Measurements from ENCODE around the gene RNF141.

DNA sequence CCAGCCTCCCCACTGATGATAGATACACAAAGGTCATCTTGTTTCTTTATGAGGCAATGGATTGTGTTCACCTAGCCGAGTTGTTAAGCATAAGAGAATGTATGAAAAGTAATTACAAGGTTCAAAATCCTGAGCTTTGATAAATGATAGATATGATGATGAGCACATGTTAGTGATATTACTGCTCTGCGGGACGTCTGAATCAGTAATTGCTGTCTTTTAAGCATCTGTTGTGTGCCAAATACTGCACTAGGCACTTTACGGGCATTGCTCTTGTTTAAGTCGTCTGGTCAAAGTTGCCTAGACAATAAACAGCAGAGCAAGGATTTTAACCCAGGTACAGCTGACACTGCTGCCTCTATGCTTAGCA is 559 bp upstream of the RNF141 start:
- TF ChIP-seq, protein P1, sequence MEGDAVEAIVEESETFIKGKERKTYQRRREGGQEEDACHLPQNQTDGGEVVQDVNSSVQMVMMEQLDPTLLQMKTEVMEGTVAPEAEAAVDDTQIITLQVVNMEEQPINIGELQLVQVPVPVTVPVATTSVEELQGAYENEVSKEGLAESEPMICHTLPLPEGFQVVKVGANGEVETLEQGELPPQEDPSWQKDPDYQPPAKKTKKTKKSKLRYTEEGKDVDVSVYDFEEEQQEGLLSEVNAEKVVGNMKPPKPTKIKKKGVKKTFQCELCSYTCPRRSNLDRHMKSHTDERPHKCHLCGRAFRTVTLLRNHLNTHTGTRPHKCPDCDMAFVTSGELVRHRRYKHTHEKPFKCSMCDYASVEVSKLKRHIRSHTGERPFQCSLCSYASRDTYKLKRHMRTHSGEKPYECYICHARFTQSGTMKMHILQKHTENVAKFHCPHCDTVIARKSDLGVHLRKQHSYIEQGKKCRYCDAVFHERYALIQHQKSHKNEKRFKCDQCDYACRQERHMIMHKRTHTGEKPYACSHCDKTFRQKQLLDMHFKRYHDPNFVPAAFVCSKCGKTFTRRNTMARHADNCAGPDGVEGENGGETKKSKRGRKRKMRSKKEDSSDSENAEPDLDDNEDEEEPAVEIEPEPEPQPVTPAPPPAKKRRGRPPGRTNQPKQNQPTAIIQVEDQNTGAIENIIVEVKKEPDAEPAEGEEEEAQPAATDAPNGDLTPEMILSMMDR (conservative IDR thresholded peaks at IDR 0.05 in 1 of 2, IDR thresholded peaks at IDR 0.05 in 1 of 2; ENCODE audit: low read depth in 1 of 2, low read length in 2 of 2) = no peak
- TF ChIP-seq EZH2 (IDR thresholded peaks at IDR 0.05; ENCODE audit: low read length, missing control alignments) = no peak

Data from fibroblast of lung (primary cell).